Esophagus squamous epithelium (tissue), 5 donors: ENCODE measurements around the gene NUCB1. TPM values are rescaled to one million over a fixed set of nuclear protein-coding genes. Genes with fewer than 3 reads are reported as not detected.
A peak's percentile ranks its signal among the peaks of the same experiment; 100 is the strongest.
"Not testable (repeated sequence)": the region's sequence is repeated elsewhere in the genome, so short reads cannot be mapped to it uniquely, and the experiment has no call there.

Experiments used
- DNase-seq: peaks from one replicate; lab custom pipeline; 2025; lab: John Stamatoyannopoulos, UW
- H3K27ac ChIP-seq, 4 donors: fragments of 200-600 bp; sonication (generic); one replicate each; pipeline ENCODE4 v1.5.1; 2016 to 2019; ENCODE audit warnings: mild to moderate bottlenecking in 1 of 4
- H3K27me3 ChIP-seq, 4 donors: fragments of 200-600 bp; sonication (generic); 1 replicate in 3 of 4; 2 replicates in 1 of 4; pipeline versions ENCODE4 v1.5.1 to v1.6.0; 2017 to 2021; ENCODE audit warnings: antibody characterized with exemption in 1 of 4
- H3K36me3 ChIP-seq, 3 donors: fragments of 200-600 bp; sonication (generic); one replicate each; pipeline ENCODE4 v1.5.1; 2016 to 2019
- H3K4me1 ChIP-seq, 3 donors: fragments of 200-600 bp; sonication (generic); one replicate each; pipeline ENCODE4 v1.5.1; 2017 to 2019
- H3K4me3 ChIP-seq, 4 donors: fragments of 200-600 bp; sonication (generic); 1 replicate in 3 of 4; 2 replicates in 1 of 4; pipeline ENCODE4 v1.5.1; 2016 to 2019; ENCODE audit warnings: mild to moderate bottlenecking in 2 of 4, moderate library complexity in 1 of 4
- H3K9me3 ChIP-seq, 3 donors: fragments of 200-600 bp; sonication (generic); one replicate each; pipeline ENCODE4 v1.5.1; 2016 to 2019
- POLR2A ChIP-seq, 4 donors: fragments of 450-650 bp; IDR thresholded peaks; one replicate each; pipeline ENCODE4 v1.6.1; 2017; ENCODE audit warnings: antibody characterized with exemption in 4 of 4, mild to moderate bottlenecking in 4 of 4, moderate library complexity in 3 of 4
- WGBS, 2 donors: methylation state at CpG; one replicate each; pipeline ENCODE4 v1.1.5; 2018; 5-methylcytosine and 5-hydroxymethylcytosine counted together
- intact Hi-C: fragments of 100-400 bp; cut with DNase I; formaldehyde crosslinking; loops from one replicate; pipeline ENCODE4 v1.15.0; 2022
- total RNA-seq, 4 donors: library from RNA; depleted of rRNA; stranded (reverse); fragments of >200 nt; gene quantifications; one replicate each; pipeline ENCODE4 v1.1.0, GENCODE V29; 2016
- TF ChIP-seq, protein P1 (sequence below), 6 experiments: fragments of 450-650 bp in 4 of 6; fragments of 200-600 bp in 2 of 6; sonication (generic) in 2 of 6; IDR thresholded peaks; one replicate each; pipeline ENCODE4 v1.5.1; 2016 to 2019; ENCODE audit warnings: antibody characterized with exemption in 6 of 6, mild to moderate bottlenecking in 4 of 6, moderate library complexity in 4 of 6
- donor health status: DM: yes; HTN: yes; CAD: no.

Gene NUCB1
- total RNA-seq, 4 donors from 2014 or later, result 93.5 to 186 (median 157) TPM

DNA sequence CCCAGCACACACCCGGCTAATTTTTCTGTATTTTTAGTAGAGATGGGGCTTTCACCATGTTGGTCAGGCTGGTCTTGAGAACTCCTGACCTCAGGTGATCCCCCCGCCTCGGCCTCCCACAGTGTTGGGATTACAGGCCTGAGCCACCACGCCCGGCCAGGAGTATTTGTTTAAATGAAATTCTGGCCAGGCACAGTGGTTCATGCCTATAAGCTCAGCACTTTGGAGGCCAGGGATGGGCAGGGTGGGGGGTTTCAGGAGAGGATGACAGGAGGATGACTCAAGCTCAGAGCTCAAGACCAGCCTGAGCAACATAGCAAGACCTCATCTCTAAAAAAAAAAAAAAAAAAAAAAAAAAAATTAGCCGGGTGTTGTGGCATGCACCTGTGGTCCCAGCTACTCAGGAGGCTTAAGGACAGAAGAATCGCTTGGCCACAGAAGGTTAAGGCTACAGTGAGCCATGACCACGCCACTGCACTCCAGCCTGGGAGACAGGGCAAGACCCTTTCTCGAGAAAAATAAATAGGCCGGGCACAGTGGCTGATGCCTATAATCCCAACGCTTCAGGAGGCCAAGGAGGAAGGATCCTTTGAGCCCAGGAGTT lies 25.2 kb downstream of the NUCB1 start:
- intact Hi-C loops, result no loop called here
- Histone ChIP-seq H3K27me3 (no peaks in the 10 kb centered on the region), H3K36me3 (peaks cover 7 to 36% (median 18%) of the 10 kb centered on the region in 3 donors), H3K9me3 (no peaks in the 10 kb centered on the region), H3K4me3 (no peak overlapping the region), H3K4me1 (peaks cover 3 to 32% (median 17%) of the 10 kb centered on the region in 3 donors), H3K27ac (peak overlapping the region; percentile 44 to 87 (median 80))
- TF ChIP-seq, protein P1, sequence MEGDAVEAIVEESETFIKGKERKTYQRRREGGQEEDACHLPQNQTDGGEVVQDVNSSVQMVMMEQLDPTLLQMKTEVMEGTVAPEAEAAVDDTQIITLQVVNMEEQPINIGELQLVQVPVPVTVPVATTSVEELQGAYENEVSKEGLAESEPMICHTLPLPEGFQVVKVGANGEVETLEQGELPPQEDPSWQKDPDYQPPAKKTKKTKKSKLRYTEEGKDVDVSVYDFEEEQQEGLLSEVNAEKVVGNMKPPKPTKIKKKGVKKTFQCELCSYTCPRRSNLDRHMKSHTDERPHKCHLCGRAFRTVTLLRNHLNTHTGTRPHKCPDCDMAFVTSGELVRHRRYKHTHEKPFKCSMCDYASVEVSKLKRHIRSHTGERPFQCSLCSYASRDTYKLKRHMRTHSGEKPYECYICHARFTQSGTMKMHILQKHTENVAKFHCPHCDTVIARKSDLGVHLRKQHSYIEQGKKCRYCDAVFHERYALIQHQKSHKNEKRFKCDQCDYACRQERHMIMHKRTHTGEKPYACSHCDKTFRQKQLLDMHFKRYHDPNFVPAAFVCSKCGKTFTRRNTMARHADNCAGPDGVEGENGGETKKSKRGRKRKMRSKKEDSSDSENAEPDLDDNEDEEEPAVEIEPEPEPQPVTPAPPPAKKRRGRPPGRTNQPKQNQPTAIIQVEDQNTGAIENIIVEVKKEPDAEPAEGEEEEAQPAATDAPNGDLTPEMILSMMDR (IDR thresholded peaks at IDR 0.05), result no peak
- TF ChIP-seq POLR2A (IDR thresholded peaks at IDR 0.05), result no peak
- no peak for DNase-seq
- 58 to 68% methylated on average over 5 to 8 of the region's 11 CpGs for WGBS, 2 donors

DNA sequence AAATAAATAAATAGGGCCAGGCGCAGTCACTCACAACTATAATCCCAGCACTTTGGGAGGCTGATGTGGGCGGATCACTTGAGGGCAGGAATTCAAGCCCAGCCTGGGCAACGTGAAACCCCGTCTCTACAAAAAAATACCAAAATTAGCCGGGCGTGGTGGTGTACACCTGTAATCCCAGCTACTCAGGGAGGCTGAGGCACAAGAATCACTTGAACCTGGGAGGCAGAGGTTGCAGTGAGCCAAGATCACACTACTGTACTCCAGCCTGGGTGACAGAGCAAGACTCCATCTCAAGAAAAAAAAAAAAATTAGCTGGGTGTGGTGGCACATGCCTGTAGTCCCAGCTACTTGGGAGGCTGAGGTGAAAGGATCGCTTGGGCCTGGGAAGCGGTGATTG lies 25.8 kb downstream of the NUCB1 start:
- intact Hi-C loops, DNase-seq, H3K9me3 ChIP-seq, H3K27me3 ChIP-seq, H3K4me3 ChIP-seq: not testable (repeated sequence)
- Histone ChIP-seq H3K36me3 (peaks cover 5 to 31% (median 15%) of the 10 kb centered on the region in 3 donors), H3K4me1 (peaks cover 3 to 32% (median 17%) of the 10 kb centered on the region in 3 donors), H3K27ac (peak overlapping the region; percentile 61 to 87 (median 80))
- 66 to 77% methylated on average over 8 of the region's 8 CpGs for WGBS, 2 donors

DNA sequence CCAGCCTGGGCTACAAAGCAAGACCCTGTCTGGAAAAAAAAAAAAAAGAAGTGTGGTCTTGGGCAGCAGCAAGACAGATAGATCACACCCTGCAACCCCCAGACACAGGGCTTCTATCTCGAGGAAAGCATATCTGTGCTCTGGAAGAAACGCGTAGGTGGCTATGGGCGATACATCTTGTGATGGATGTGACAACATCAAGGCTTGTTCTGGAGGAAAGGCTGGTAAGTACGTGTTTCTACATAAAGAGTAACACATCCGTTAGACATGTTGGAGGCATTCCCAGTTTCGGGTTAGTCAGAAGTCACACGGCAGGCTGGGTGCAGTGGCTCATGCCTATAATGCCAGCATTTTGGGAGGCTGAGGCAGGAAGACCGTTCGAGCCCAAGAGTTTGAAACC lies 26.8 kb downstream of the NUCB1 start:
- H3K36me3 ChIP-seq, result peaks cover 0 to 21% (median 13%) of the 10 kb centered on the region in 3 donors
- no peaks in the 10 kb centered on the region for H3K27me3 ChIP-seq
- WGBS, 2 donors, result 7 to 9% methylated on average over 10 of the region's 10 CpGs
- H3K9me3 ChIP-seq, result no peaks in the 10 kb centered on the region
- H3K4me3 ChIP-seq, result no peak overlapping the region
- intact Hi-C loops, result no loop called here
- H3K27ac ChIP-seq, result peak overlapping the region; percentile 61 to 87 (median 80)
- peaks cover 3 to 32% (median 17%) of the 10 kb centered on the region in 3 donors for H3K4me1 ChIP-seq
- DNase-seq, result no peak
- TF ChIP-seq POLR2A (IDR thresholded peaks at IDR 0.05), result peak in 1 of 4 donors; percentile 6
- TF ChIP-seq, protein P1 (IDR thresholded peaks at IDR 0.05), result no peak

DNA sequence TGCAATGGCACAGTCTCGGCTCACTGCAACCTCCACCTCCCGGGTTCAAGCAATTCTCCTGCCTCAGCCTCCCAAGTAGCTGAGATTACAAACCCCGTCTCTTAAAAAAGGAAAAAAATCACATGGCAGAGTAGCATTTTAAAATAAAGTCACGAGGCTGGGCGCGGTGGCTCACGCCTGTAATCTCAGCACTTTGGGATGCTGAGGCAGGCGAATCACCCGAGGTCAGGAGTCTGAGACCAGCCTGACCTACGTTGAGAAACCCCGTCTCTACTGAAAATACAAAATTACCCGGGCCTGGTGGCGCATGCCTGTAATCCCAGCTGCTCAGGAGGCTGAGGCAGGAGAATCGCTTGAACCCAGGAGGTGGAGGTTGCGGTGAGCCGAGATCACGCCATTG lies 27.6 kb downstream of the NUCB1 start:
- DNase-seq, H3K27me3 ChIP-seq, H3K9me3 ChIP-seq, intact Hi-C loops, H3K4me3 ChIP-seq: not testable (repeated sequence)
- H3K27ac ChIP-seq, result peak overlapping the region in 3 of 4 donors; percentile 79 to 87 (median 82)
- H3K36me3 ChIP-seq, result peaks cover 0 to 13% (median 6%) of the 10 kb centered on the region in 3 donors
- peaks cover 3 to 37% (median 17%) of the 10 kb centered on the region in 3 donors for H3K4me1 ChIP-seq
- 60 to 78% methylated on average over 13 to 14 of the region's 17 CpGs for WGBS, 2 donors

DNA sequence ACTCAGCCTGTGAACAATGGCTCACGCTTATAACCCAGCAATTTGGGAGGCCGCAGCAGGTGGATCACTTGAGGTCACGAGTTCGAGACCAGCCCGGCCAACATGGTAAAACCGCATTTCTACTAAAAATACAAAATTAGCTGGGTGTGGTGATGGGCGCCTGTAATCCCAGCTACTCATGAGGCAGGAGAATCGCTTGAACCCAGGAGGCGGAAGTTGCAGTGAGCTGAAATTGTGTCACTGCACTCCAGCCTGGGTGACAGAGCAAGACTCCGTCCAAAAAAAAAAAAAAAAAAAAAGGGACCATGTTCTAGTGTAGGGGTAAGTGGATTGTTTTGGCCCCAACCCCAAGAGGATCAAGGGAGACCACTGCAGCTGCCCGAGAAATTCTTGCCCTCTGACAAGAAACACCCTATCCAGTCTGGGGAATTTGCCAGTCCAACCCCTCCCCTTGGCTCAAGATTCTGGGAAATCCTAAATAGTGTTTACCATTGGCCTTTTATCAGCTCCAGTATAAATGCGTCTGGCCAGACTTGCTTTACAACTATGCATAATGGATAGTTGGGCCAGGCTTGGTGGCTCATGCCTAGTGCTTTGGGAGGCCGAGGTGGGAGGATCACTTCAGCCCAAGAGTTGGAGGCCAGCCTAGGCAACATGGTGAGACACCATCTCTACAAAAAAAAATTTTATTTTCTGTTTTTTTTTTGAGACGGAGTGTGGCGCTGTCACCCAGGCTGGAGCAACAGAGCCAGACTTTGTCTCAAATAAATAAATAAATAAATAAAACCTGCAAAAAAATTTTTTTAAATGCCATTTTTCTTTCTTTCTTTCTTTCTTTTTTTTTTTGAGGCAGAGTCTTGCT lies 28.3 kb downstream of the NUCB1 start:
- no peaks in the 10 kb centered on the region for H3K9me3 ChIP-seq
- 42 to 57% methylated on average over 15 of the region's 15 CpGs for WGBS, 2 donors
- peaks cover 3 to 44% (median 23%) of the 10 kb centered on the region in 3 donors for H3K4me1 ChIP-seq
- DNase-seq, result no peak
- H3K4me3 ChIP-seq, result no peak overlapping the region
- H3K36me3 ChIP-seq, result peaks cover 0 to 6% (median 0%) of the 10 kb centered on the region in 3 donors
- intact Hi-C loops, result no loop called here
- H3K27ac ChIP-seq, result peak overlapping the region in 3 of 4 donors; percentile 79 to 87 (median 82)
- TF ChIP-seq POLR2A (IDR thresholded peaks at IDR 0.05), result no peak
- TF ChIP-seq, protein P1 (IDR thresholded peaks at IDR 0.05), result no peak
- no peaks in the 10 kb centered on the region for H3K27me3 ChIP-seq
